HG03280 (cell line): ENCODE measurements around the gene EMD.
"Not testable (repeated sequence)": the region's sequence is repeated elsewhere in the genome, so short reads cannot be mapped to it uniquely, and the experiment has no call there.

Source experiments
- ATAC-seq: cut with Tn5 transposase; IDR thresholded peaks from one replicate; pipeline ENCODE4 v1.9.1; 2021; ENCODE audit warnings: mild to moderate bottlenecking, moderate library complexity; ENCODE audit not compliant: unreplicated experiment

Gene EMD

GRCh38 chrX:154371017-154371788 is 7.9 kb upstream of the EMD start:
- peak; percentile 77 for ATAC-seq

- ATAC-seq, result peak; percentile 1
Observed at GRCh38 chrX:154371789-154372300, 7.2 kb upstream of the EMD start.

GRCh38 chrX:154372612-154373022 is 6.5 kb upstream of the EMD start:
- ATAC-seq, result no peak

GRCh38 chrX:154373340-154374306 is 5.5 kb upstream of the EMD start:
- no peak for ATAC-seq

GRCh38 chrX:154374313-154375155 is 4.6 kb upstream of the EMD start, which contains the start of gene FLNA:
TSS of gene FLNA (minus strand) at chrX:154374634. CDS start at chrX:154371245, 3,389 bp downstream.
- no peak for ATAC-seq

GRCh38 chrX:154375156-154375504 is 4.0 kb upstream of the EMD start:
- ATAC-seq, result no peak

GRCh38 chrX:154376774-154377173 is 2.3 kb upstream of the EMD start:
- no peak for ATAC-seq

- ATAC-seq, result peak; percentile 5
Observed at GRCh38 chrX:154378059-154378798, 866 bp upstream of the EMD start.

GRCh38 chrX:154379569-154379951 is 465 bp downstream of the EMD start:
- ATAC-seq, result peak; percentile 0

GRCh38 chrX:154380153-154380552 is 1.1 kb downstream of the EMD start:
- no peak for ATAC-seq

- no peak for ATAC-seq
Observed at GRCh38 chrX:154380787-154381186, 1.7 kb downstream of the EMD start.

- ATAC-seq, result no peak
Observed at GRCh38 chrX:154381271-154381670, 2.2 kb downstream of the EMD start.

GRCh38 chrX:154382483-154383069 is 3.5 kb downstream of the EMD start:
- ATAC-seq, result no peak

GRCh38 chrX:154383359-154384283 is 4.5 kb downstream of the EMD start:
- ATAC-seq, result no peak

GRCh38 chrX:154384284-154384892 is 5.3 kb downstream of the EMD start:
- ATAC-seq, result no peak

GRCh38 chrX:154388094-154388493 is 9.0 kb downstream of the EMD start:
- ATAC-seq, result peak; percentile 34

GRCh38 chrX:154388649-154389048 is 9.6 kb downstream of the EMD start:
- not testable (repeated sequence) for ATAC-seq
